HepG2 (cell line): Measurements from ENCODE around the gene CABLES1. TPM values are rescaled to one million over a fixed set of nuclear protein-coding genes. Genes with fewer than 3 reads are reported as not detected.

Experiments
- CBX5 ChIP-seq: sonication (generic); formaldehyde crosslinking; IDR thresholded peaks from 2 replicates; pipeline ENCODE4 v1.4.0; 2020; ENCODE audit warnings: missing genetic modification reagents, borderline replicate concordance
- DNMT1 ChIP-seq: sonication (generic); formaldehyde crosslinking; IDR thresholded peaks from 2 replicates; pipeline ENCODE4 v1.5.1; 2020; ENCODE audit warnings: mild to moderate bottlenecking, missing genetic modification reagents
- ELF1 ChIP-seq: sonication (generic); formaldehyde crosslinking; IDR thresholded peaks from 2 replicates; pipeline ENCODE4 v1.4.0; 2020; ENCODE audit warnings: missing genetic modification reagents
- ESRRA ChIP-seq: sonication (generic); formaldehyde crosslinking; IDR thresholded peaks from 2 replicates; pipeline ENCODE4 v1.5.1; 2020; ENCODE audit warnings: mild to moderate bottlenecking, low read depth, missing genetic modification reagents
- ISL2 ChIP-seq: sonication (generic); formaldehyde crosslinking; IDR thresholded peaks from 2 replicates; pipeline ENCODE4 v1.5.0; 2020; ENCODE audit warnings: missing genetic modification reagents
- MAF1 ChIP-seq: sonication (generic); formaldehyde crosslinking; IDR thresholded peaks from 2 replicates; pipeline ENCODE4 v1.5.0; 2020; ENCODE audit warnings: missing genetic modification reagents, borderline replicate concordance
- SALL2 ChIP-seq: sonication (generic); formaldehyde crosslinking; IDR thresholded peaks from 2 replicates; pipeline ENCODE4 v1.8.1; 2023; ENCODE audit warnings: mild to moderate bottlenecking, missing genetic modification reagents, inconsistent platforms
- ZNF17 ChIP-seq: sonication (generic); formaldehyde crosslinking; IDR thresholded peaks from 2 replicates; pipeline ENCODE4 v1.5.0; 2020; ENCODE audit warnings: mild to moderate bottlenecking, missing genetic modification reagents
- ZNF446 ChIP-seq: sonication (generic); formaldehyde crosslinking; IDR thresholded peaks from 2 replicates; pipeline ENCODE4 v1.5.0; 2020; ENCODE audit warnings: mild to moderate bottlenecking, missing genetic modification reagents
- polyA plus RNA-seq, 8 experiments: library from polyadenylated mRNA; depleted of rRNA in 3 of 8; stranded (reverse) in 7 of 8; unstranded in 1 of 8; fragments of >200 nt; fragmentation: Illumina TruSeq in 4 of 8; extraction: Trizol in 4 of 8; gene quantifications; 2 replicates each; pipeline versions ENCODE4 v1.2.1 to v1.2.3, GENCODE V29; 2011 to 2016; ENCODE audit warnings: low read depth in 4 of 8, missing spikeins in 1 of 8, mixed read lengths in 1 of 8; ENCODE audit not compliant: insufficient read depth in 1 of 8
- total RNA-seq, 5 experiments: library from RNA; depleted of rRNA; stranded (reverse); fragments of >200 nt; fragmentation: Illumina TruSeq; extraction: Trizol; gene quantifications; 2 replicates each; pipeline ENCODE4 v1.2.3, GENCODE V29; 2016; ENCODE audit warnings: low read depth in 1 of 5
- TF ChIP-seq, protein P1 (sequence below): sonication (generic); formaldehyde crosslinking; IDR thresholded peaks from 2 replicates; pipeline ENCODE4 v1.4.0; 2020; ENCODE audit warnings: low read depth, mild to moderate bottlenecking, missing genetic modification reagents
- TF ChIP-seq, protein P2 (sequence below): sonication (generic); formaldehyde crosslinking; IDR thresholded peaks from 2 replicates; pipeline ENCODE4 v1.5.0; 2020; ENCODE audit warnings: mild to moderate bottlenecking, missing genetic modification reagents, borderline replicate concordance
- TF ChIP-seq, protein P3 (sequence below): sonication (generic); formaldehyde crosslinking; IDR thresholded peaks from 2 replicates; pipeline ENCODE4 v1.5.1; 2020; ENCODE audit warnings: mild to moderate bottlenecking, moderate library complexity, missing genetic modification reagents
- TF ChIP-seq, protein P4 (sequence below): sonication (generic); formaldehyde crosslinking; IDR thresholded peaks from 2 replicates; pipeline ENCODE4 v1.4.0; 2020; ENCODE audit warnings: mild to moderate bottlenecking, missing genetic modification reagents

The CABLES1 gene
- total and polyA plus RNA-seq, 2 of the 13 experiments (the other 11 are each of a cell fraction or from before 2014, with no cell fraction given) = 14.7 to 25.8 TPM

DNA sequence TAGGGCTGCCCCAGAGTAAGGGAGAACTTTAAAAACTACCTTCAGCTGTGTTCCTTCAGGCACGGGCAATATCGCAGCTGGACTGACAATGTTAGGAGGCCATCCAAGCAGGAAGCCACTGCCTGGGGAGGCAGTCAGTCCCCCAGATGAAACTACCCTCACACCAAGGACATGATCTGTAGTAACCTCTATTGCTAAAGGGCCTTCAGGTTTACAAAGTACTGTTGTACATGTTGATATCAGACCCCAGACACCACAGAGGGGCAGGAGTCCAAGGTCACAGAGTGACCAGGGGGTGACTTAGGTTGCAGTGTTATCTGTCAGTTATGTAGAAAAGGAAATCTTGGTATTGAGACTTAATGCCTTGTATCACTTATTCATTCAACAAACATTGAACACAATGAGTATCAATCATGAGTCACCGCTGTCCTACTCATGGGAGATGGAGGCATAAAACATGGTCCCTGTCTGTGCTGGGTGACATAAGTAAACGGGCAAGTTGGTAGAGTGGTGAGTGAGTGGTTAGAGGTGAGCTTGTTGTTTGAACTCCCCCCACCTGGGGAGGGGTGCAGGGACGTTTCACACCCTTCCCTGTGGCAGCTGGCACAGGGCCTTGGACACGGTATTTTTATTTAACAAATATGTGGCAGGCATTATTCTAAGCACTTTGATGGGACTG, 7.1 kb downstream of the CABLES1 start (continued):
- TF ChIP-seq, protein P1, sequence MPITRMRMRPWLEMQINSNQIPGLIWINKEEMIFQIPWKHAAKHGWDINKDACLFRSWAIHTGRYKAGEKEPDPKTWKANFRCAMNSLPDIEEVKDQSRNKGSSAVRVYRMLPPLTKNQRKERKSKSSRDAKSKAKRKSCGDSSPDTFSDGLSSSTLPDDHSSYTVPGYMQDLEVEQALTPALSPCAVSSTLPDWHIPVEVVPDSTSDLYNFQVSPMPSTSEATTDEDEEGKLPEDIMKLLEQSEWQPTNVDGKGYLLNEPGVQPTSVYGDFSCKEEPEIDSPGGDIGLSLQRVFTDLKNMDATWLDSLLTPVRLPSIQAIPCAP (CRISPR knock-in tag) = no peak
- TF ChIP-seq CBX5 (CRISPR knock-in tag) = 0 out of 2 replicates have a peak, but pooled peaks have one; percentile 31
- no peak for TF ChIP-seq DNMT1 (CRISPR knock-in tag)
- no peak for TF ChIP-seq ELF1 (CRISPR knock-in tag)
- peak; percentile 88 for TF ChIP-seq ESRRA
- TF ChIP-seq, protein P2, sequence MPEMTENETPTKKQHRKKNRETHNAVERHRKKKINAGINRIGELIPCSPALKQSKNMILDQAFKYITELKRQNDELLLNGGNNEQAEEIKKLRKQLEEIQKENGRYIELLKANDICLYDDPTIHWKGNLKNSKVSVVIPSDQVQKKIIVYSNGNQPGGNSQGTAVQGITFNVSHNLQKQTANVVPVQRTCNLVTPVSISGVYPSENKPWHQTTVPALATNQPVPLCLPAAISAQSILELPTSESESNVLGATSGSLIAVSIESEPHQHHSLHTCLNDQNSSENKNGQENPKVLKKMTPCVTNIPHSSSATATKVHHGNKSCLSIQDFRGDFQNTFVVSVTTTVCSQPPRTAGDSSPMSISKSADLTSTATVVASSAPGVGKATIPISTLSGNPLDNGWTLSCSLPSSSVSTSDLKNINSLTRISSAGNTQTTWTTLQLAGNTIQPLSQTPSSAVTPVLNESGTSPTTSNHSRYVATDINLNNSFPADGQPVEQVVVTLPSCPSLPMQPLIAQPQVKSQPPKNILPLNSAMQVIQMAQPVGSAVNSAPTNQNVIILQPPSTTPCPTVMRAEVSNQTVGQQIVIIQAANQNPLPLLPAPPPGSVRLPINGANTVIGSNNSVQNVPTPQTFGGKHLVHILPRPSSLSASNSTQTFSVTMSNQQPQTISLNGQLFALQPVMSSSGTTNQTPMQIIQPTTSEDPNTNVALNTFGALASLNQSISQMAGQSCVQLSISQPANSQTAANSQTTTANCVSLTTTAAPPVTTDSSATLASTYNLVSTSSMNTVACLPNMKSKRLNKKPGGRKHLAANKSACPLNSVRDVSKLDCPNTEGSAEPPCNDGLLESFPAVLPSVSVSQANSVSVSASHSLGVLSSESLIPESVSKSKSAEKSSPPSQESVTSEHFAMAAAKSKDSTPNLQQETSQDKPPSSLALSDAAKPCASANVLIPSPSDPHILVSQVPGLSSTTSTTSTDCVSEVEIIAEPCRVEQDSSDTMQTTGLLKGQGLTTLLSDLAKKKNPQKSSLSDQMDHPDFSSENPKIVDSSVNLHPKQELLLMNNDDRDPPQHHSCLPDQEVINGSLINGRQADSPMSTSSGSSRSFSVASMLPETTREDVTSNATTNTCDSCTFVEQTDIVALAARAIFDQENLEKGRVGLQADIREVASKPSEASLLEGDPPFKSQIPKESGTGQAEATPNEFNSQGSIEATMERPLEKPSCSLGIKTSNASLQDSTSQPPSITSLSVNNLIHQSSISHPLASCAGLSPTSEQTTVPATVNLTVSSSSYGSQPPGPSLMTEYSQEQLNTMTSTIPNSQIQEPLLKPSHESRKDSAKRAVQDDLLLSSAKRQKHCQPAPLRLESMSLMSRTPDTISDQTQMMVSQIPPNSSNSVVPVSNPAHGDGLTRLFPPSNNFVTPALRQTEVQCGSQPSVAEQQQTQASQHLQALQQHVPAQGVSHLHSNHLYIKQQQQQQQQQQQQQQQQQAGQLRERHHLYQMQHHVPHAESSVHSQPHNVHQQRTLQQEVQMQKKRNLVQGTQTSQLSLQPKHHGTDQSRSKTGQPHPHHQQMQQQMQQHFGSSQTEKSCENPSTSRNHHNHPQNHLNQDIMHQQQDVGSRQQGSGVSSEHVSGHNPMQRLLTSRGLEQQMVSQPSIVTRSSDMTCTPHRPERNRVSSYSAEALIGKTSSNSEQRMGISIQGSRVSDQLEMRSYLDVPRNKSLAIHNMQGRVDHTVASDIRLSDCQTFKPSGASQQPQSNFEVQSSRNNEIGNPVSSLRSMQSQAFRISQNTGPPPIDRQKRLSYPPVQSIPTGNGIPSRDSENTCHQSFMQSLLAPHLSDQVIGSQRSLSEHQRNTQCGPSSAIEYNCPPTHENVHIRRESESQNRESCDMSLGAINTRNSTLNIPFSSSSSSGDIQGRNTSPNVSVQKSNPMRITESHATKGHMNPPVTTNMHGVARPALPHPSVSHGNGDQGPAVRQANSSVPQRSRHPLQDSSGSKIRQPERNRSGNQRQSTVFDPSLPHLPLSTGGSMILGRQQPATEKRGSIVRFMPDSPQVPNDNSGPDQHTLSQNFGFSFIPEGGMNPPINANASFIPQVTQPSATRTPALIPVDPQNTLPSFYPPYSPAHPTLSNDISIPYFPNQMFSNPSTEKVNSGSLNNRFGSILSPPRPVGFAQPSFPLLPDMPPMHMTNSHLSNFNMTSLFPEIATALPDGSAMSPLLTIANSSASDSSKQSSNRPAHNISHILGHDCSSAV (CRISPR knock-in tag) = no peak
- peak; percentile 55; the same call in 1 of the 2 replicates for TF ChIP-seq ISL2 (CRISPR knock-in tag)
- TF ChIP-seq, protein P3, sequence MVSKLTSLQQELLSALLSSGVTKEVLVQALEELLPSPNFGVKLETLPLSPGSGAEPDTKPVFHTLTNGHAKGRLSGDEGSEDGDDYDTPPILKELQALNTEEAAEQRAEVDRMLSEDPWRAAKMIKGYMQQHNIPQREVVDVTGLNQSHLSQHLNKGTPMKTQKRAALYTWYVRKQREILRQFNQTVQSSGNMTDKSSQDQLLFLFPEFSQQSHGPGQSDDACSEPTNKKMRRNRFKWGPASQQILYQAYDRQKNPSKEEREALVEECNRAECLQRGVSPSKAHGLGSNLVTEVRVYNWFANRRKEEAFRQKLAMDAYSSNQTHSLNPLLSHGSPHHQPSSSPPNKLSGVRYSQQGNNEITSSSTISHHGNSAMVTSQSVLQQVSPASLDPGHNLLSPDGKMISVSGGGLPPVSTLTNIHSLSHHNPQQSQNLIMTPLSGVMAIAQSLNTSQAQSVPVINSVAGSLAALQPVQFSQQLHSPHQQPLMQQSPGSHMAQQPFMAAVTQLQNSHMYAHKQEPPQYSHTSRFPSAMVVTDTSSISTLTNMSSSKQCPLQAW = no peak
- TF ChIP-seq MAF1 (CRISPR knock-in tag) = no peak
- TF ChIP-seq, protein P4, sequence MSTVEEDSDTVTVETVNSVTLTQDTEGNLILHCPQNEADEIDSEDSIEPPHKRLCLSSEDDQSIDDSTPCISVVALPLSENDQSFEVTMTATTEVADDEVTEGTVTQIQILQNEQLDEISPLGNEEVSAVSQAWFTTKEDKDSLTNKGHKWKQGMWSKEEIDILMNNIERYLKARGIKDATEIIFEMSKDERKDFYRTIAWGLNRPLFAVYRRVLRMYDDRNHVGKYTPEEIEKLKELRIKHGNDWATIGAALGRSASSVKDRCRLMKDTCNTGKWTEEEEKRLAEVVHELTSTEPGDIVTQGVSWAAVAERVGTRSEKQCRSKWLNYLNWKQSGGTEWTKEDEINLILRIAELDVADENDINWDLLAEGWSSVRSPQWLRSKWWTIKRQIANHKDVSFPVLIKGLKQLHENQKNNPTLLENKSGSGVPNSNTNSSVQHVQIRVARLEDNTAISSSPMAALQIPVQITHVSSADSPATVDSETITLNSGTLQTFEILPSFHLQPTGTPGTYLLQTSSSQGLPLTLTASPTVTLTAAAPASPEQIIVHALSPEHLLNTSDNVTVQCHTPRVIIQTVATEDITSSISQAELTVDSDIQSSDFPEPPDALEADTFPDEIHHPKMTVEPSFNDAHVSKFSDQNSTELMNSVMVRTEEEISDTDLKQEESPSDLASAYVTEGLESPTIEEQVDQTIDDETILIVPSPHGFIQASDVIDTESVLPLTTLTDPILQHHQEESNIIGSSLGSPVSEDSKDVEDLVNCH = no peak
- TF ChIP-seq ZNF446 (CRISPR knock-in tag) = no peak
- no peak for TF ChIP-seq SALL2 (CRISPR knock-in tag)
- no peak for TF ChIP-seq ZNF17 (CRISPR knock-in tag)
